ENCODE data around the gene PPP1R27. TPM values are rescaled to one million over a fixed set of nuclear protein-coding genes. Genes with fewer than 3 reads are reported as not detected.

Gene PPP1R27, protein sequence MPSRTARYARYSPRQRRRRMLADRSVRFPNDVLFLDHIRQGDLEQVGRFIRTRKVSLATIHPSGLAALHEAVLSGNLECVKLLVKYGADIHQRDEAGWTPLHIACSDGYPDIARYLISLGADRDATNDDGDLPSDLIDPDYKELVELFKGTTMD
- under 1 TPM in 3 of 4 donors, not detected in 1; 0.14 to 0.58 (median 0.26) TPM for polyA plus RNA-seq (ENCODE audit: insufficient read length in 4 of 4)

DNA sequence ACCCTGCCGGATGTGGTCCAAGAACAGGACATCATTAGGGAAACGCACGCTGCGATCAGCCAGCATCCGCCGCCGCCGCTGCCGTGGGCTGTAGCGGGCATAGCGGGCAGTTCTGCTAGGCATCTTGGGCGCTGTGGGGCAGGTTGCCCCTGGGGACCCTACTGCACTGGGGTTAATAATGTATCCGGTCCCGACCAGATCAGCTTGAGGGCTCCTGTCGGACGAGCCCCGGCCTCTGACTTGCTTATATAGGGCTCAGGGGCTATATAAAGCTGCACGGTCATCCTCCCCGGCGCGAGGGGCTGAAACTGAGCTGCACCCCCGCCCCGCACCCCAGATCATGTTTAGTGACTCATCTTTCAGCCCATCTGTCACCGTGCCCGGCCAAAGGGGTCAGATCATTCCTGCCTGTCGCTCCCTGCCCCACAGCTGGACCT is at the start of gene PPP1R27:
Gene PPP1R27, minus strand, starts transcription at position 220 of the 437 bp plus-strand sequence. Its CDS starts 97 bp downstream, at position 123.
- DNase-seq (ENCODE audit: low read depth in 4 of 4, low spot score in 3 of 4), result no peak

DNA sequence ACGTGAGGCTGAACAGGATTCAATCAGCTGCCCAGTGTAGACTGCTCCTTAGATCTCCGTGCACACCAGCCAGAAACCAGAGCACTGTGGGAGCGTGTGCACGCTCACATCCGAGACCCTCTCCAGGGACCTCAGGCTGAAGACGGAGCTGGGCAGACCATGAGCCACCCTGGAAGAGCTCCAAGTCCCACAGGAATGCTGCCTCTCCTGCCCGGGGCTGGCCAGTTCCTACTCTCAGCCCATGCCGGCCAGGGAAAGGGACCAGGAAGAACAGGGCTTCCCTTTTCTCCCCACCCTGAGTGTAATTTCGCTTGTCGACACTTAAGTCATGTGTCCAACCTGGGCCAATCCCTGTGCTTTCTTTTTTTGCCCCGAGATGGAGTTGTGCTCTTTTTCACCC is 49.7 kb upstream of the PPP1R27 start:
- DNase-seq (ENCODE audit: low read depth in 4 of 4, low spot score in 3 of 4), result no peak

DNA sequence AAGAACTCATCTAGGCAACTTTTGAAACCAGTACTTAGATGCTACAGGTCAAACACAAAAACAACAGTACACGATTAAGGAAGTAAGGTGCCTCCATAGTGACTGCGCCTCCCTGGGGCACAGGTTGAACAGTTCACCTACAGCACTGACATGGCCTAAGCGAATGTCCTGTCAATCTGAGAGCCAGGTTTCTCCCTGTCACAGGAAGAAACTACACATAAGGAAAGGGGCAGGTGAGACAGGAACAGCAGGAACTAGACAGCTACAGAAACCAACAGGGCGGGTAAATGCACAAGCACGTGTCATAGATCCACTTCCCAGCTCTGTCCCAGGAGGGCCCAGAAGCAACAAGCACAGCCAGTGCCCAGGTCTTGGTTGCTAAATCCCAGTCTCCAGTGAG is 44.3 kb upstream of the PPP1R27 start:
- no peak for DNase-seq (ENCODE audit: low read depth in 4 of 4, low spot score in 3 of 4)

DNA sequence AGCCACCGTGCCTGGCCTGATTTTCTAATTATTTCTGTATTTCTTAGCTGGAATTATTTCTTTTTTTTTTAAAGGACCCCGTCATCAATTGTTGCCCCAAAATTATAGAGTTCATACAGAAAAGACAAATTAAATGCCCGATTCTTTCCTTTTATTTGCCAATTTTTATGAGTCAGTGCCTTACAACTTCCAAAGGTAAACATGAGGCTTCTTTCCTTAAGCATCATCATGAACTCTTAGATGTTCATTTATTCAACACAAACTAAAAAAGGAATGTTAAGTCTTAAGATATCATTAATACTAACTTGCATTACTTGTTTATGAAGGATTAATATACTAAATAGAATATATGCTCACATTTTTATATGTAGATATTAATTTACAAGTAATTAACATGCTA is 43.4 kb upstream of the PPP1R27 start:
- no peak for DNase-seq (ENCODE audit: low read depth in 4 of 4, low spot score in 3 of 4)

DNA sequence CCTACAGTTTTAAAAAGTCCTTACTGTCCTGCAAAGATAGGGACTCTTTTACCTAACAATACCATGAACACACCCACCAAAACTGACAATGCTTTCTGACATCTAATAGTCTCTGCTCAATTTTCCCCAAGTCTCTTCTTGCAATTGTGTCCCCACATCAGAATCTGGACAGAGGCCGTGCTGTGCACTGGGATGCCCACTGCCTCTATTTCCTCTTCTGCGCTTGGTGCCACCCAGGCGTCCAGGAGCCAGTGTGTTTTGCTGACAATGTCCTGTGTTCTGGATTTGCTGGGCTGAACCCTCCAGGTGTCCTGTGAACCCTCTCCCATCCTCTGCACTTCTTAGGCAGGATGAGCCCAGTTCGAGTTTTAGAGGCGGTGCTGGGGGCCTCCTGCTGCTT is 42.7 kb upstream of the PPP1R27 start:
- DNase-seq (ENCODE audit: low read depth in 4 of 4, low spot score in 3 of 4), result no peak

DNA sequence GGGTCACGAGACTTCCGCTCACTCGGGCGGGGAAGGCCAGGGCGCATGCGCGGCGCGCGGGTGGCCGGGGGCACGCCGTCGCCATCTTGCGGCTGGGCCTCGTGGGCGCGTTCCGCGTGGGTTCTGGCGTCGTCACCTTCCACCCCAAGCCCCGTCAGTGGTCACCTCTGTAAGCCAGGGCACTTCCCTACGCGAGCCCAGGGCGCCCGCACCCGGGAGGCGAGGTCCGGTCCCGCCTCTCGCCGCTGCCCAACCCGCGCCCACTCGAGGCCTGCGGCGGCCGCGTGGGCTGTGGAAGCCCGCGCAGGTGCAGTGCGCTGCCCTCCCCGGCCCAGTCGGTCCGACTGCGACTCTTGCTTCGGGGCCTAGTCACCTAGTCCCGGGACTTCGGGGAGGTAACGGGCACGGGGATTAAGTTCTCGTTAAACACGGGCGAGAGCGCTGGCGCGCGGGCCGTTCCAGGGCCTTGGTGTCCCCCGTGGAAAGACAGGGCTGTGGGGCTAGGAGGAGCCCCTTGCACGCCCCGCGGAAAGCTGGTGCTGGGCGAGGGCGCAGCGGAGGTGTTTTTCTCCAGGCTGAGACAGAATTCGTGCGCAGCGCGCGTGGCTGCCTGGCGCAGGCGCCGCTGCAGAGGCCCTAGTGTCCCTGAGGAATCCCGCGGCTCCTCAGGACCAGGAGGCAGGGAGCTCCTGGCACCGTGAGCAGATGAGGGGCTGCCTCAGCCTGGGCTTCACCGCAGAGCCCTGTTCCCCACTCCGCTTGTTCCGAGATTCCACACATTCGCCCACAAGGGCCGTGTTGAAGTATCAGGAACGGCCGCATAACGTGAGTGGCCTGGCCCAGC is 36.8 kb upstream of the PPP1R27 start:
- DNase-seq (ENCODE audit: low read depth in 4 of 4, low spot score in 3 of 4), result peak in 3 of 4 donors; percentile 73 to 77 (median 77)

DNA sequence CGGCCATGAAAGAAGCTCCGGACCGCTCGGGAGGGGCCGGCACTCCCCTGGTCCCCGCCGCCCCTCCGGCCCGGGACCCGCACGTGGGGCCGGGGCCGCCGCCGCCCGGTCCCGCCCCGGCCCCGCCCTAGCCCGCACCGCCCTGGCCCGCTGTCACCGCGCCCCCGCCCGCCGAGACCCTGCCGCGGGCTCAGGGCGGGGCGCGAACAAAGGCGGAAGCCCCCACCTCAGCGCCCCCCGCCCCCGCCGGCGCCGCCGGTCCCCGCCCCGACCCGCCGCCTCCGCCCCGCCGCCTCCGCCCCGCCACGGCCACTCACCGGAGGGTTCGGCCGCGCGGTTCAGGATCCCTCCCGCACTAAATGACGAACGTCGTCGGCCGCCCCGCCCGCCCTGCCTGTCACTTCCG is 36.1 kb upstream of the PPP1R27 start, which contains the start of gene ARHGDIA:
Gene ARHGDIA, minus strand, starts transcription at position 357 of the 406 bp plus-strand sequence. CDS start 1,407 bp downstream, outside the sequence.
- no peak for DNase-seq (ENCODE audit: low read depth in 4 of 4, low spot score in 3 of 4)

DNA sequence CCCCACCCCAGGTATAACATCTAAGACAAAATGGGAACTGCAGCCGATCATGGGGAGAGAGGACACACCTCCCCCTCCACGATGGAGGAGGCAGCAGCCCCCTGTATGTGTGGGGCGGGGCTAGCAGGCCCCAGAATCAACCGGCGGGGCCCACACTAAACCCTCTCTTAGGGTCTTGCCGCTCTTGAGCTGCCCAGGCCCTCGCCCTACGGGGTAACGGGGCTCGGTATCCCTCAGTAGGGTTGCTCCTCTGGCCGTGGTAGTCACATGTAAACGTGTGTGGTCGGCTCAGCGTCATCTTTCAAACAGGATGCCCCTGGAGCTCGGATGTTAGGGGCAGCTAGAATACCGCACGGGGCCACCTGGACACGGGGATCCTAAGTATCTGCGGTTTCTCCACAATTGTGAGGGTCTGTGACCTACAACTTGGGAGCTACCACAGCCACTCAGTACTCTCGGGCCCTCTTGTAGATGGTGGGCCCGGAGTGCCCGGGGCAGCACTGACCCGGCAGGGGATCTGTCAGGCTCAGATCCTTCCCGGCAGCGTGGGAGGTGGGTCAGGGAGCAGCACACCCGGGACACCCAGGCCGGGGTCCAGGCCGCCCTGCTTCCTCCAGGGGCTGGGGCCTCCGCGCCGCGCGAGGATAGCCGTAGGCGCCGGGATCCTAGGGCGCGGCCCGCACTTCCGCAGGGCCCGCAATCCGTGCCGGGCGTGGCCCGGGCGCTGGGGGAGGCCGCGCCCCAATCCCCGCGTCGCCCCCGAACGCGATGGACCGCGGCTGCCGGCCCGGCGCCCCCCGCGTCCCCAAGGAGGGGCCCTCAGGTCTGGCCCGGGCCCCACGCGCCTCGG is 35.5 kb upstream of the PPP1R27 start:
- DNase-seq (ENCODE audit: low read depth in 4 of 4, low spot score in 3 of 4), result no peak

DNA sequence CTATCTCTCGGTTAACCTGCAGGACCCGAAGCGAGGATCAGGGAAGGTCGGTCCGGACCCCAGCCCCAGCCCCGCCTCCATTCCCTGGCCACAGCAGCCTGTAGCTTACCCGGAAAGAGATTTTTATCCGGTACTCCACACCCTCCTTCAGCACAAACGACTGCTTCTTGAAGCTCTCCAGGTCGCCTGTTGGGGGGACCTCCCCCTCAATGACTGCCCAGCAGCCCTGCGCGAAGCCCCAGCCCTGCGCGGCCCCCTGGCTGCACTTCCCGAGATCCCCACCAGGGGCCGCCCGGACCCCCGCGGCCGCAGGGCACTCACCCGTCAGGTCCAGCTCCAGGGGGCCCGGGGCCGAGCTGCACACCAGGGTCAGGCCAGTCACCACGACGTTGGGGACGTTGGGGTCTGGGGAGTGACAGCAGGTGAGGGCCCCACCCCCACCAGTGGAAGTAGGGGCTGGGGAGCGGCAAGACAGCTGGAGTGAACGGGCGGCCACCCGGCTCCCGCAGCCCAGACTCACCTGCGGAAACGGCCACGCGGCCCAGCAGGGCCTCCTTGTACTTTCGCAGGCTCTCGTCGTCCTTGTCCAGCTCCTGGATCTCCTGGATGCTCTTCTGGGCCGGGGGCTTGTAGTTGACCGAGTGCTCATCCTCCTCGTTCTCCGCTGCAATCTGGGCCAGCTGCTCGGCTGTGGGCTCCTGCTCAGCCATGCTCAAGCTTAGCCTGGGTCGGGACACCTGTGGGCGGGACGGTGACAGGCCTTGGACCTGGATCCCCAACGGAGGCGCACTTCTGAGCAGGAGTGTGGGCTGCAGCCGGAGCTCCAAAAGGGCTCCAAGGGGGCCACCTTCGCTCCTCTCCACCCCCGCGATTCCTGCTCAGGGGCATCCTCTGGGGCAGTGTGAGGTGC is 34.6 kb upstream of the PPP1R27 start:
- no peak for DNase-seq (ENCODE audit: low read depth in 4 of 4, low spot score in 3 of 4)

DNA sequence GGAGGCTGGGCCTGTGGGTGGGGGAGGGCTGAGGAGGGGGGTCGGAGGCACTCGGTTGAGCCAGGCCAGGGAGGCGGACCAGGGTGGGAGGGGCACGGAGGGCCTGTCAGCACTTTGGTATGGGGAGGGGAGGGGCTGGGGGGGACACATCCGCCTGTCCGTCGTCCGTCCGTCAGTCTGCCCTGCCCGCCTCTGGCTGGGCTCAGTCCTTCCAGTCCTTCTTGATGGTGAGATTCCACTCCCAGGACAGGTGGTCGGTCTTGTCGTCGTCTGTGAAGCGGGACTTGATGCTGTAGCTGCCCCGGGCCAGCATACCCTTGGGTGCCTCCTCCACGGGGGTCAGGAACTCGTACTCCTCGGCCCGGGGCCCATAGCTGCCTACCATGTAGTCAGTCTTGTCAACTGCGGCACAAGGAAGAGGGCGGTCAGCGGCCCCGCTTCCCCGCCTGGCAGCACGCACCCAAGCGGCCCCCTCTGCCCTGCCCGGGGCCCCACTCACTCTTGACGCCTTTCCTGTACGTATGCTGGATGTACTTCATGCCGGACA is 33.9 kb upstream of the PPP1R27 start:
- no peak for DNase-seq (ENCODE audit: low read depth in 4 of 4, low spot score in 3 of 4)

DNA sequence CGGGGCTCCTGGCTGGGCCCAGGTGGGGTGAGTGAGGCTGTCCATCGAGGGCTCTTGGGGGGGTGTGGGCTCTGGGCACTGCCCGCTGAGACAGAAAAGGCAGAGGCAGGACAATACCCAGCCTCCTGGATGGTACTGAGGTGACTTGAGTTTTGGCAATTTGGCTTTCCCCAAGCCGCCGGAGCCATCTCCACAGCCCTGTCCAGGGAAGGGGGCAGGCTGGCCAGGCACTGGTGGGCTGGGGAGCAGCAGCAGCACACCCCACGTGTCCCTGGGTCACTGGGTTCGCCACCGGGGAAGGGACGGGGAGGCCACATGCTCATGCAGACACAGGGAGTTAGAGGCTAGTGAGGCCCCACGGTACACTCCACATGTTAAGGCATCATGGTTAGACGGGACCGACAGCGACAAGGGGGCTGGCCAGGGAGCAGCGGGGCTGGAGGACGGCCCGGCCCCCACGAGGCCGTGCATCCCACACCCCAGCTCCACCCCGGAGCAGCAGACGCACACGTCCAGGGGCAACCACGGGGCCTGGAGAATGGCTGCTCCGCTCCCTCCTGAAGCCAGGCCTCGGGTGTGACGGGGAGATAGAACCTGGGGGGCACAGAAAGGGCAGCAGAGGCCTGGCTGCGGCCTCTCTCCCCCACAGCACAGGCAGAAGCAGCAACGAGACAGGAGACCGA is 33.3 kb upstream of the PPP1R27 start:
- no peak for DNase-seq (ENCODE audit: low read depth in 4 of 4, low spot score in 3 of 4)

DNA sequence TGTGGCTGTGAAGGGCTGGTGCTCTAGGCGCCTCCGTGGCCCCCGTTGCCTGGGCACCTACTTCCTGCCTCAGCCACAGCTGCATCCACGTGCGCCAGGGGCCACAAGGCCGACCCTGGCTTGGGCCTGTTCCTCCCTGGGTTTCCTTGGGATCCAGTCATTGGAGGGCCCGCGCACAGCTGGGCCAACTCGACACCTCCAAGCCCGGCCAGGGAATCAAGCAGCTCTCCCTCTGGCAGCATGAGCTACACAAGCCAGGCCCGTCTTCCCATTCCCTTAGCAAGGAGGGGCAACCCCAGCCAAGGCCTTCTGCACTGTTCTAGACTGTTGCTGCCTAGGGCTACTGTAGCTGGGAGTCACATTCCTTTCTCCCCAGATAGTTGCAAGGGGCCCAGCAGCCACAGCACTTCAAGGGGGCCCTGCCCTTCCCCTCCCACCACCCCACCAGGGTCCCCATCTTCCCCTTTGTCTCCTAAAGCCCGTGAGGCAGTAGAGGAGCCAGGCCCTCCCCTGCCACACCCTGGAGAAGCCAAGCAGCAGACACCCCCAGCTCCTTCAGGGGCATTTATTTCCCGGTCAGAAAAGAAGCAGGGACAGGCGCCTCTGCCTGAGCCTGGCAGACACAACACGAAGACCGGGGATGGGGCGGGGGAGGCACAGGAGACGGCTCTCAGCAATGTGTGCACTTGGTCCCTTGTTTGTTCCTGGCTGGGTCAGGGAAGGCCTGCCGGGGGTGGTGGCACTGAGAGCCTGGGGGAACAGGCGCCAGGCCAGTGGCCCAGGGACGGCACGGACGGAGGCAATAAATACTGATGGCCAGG is 32.5 kb upstream of the PPP1R27 start:
- DNase-seq (ENCODE audit: low read depth in 4 of 4, low spot score in 3 of 4), result no peak

DNA sequence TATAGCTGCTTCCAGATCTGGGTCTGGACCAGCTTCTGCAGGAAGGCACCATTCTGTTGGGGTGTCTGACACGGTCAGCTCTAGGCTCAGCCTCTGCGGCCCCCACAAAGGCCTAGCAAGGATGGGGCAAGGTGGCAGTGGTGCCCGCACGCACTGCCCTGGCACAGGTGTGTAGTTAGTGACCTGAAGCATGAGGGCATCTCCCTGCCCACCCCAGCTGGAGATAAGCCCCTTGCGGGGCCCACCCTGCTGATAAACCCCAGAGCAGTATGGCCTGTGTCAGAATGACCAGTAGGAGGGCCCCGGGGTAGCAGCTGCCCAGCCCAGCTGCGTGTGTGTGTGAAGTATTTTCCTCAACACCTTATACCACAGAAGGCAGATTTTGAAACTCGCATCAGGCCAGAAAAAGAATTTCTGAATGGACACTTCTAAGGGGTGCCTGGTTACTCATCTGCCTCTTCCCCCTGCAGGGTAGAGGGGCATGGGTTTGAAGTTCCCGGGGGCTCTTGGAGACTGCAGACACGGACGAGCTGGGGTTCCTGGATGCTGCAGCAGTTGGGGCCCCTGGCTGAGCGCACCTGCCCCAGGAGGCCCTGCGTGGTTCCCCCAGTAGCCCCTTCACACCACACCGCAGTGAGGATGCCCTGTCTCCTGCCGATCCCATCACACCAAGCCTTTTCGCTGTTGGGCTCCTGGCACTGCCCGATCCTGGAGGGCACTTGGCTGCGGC is 31.8 kb upstream of the PPP1R27 start:
- DNase-seq (ENCODE audit: low read depth in 4 of 4, low spot score in 3 of 4), result no peak

DNA sequence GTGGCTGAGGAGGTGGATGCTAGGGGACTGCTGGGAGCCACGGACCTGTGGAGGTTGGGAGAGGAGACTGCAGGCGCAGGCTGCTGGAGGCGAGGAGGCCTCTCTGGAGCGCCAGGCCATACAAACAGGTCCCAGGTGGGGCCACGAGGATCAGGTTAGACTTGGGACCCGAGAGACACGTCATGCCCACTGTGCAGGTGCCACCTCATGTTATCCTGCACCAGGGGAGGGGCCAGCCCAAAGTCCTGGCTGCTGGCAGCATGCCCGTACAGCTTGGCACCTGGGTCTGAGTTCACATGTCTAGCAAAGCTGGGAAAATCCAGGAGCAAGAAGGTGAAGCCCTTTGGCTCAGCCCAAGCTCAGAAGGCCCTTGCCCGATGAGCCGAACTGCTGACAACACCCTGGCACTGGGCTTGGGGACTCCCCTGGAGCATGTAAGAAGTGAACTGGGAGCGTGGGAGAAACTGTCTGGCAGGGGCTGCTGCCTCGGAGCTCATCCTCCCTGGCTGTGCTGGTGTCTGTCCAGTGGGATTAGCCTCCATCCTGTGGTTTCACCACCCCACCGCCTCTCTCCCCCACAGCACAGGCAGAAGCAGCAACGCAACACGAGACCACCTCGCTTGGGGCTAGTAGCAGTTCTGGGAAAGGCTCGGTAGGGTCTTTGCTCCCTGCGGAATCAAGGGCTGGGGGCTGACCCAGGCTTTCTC is 31.0 kb upstream of the PPP1R27 start:
- DNase-seq (ENCODE audit: low read depth in 4 of 4, low spot score in 3 of 4), result no peak

DNA sequence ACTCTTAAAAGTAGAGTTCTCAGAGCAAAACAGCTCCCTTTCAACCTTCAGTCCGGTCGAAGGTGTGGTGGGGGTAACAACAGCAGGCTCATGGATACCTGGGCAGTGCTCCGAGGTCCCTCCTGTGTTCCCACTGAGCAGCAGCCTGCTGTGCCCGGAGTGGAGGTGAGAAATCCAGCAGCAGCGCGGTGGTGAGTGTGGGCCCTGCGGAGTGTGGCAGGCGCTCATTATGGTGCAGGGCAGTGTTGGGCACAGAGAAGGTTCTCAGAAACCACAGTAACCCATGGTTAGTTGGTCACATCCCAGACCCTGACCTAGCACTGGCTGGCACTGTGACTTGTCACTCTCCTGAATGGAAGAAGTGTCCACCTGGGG is 30.5 kb upstream of the PPP1R27 start:
- DNase-seq (ENCODE audit: low read depth in 4 of 4, low spot score in 3 of 4), result no peak

DNA sequence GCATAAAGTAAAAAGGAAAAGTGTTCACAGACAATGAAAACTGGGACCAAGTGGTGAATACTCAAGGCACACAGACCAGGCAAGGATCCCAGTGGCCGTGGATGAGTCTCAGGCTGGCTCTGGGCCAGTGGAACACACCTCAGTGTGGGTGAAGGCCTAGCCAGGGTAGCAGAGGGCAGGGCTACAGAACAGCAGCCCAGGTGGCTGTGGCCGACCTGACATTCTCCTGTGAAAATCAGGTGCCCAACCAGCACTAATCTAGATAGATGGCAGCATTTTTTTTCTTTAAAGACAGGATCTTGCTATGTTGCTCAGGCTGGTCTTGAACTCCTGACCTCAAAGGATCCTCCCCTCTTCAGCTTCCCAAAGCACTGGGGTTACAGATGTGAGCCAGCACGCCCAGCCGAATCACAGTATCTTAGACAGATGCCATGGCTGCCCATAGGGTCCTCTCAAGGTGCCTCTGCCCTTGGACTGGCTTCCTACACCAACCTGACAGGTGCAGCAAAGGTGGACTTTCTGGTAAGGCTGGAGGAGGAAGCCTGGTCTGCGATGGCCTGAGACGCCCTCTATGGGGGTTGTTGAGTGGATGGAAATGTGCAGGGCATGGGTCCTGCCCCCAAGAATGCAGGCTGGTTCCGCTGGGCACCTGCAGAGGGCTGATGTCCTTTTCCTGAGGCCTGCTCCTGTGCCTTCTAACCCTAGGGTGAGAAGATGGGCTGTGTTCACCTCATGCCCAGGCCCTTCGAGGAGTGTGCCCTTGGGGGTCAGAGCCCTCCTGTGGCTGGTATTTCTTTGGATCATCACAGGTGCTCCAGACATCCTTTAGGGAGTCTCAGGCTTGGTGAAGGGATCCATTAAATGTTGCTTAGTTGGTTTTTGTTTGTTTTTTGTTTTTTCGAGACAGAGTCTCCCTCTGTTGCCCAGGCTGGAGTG is 29.3 kb upstream of the PPP1R27 start:
- DNase-seq (ENCODE audit: low read depth in 4 of 4, low spot score in 3 of 4), result no peak

Measured in left renal pelvis (tissue), 4 donors.